HepG2 (cell line): ENCODE data around the gene COX14. TPM values are rescaled to one million over a fixed set of nuclear protein-coding genes. Genes with fewer than 3 reads are reported as not detected.

Experiments
- ATAC-seq: fragments of 200-7000 bp; cut with Tn5 transposase; 3 replicates; pipeline ENCODE4 v1.9.1; 2020; ENCODE audit warnings: mild to moderate bottlenecking, moderate library complexity
- BruUV-seq: library from RNA; stranded (reverse); fragments of 400-500 nt; replicated peaks from 2 replicates; lab custom pipeline; 2021; lab: Mats Ljungman, UMichigan
- CTCF ChIA-PET: fragments of 300-600 bp; formaldehyde crosslinking; extraction: SDS; loops from one replicate; lab custom pipeline; 2021; ENCODE audit warnings: low total read pairs, inconsistent platforms, low intra/inter-chr PET ratio; lab: Yijun Ruan, JAX
- POLR2A ChIA-PET: fragments of 350-600 bp; sonication (Branson Sonifier 250); formaldehyde crosslinking; loops from one replicate; lab custom pipeline; 2020; ENCODE audit warnings: antibody characterized with exemption, inconsistent platforms; lab: Yijun Ruan, JAX
- DNase-seq: peaks from one replicate; pipeline ENCODE4 v3.0.0-alpha.2; 2015; ENCODE audit warnings: low spot score
- FAIRE-seq: peaks from 3 replicates; lab custom pipeline; 2011; peaks lifted over from hg19 to GRCh38; lab: Jason Lieb, UNC
- H2AFZ ChIP-seq: one replicate; pipeline ENCODE4 v1.6.1; 2011; ENCODE audit warnings: low read length, inconsistent platforms
- H3K27ac ChIP-seq: fragments of 300-600 bp; 3 replicates; pipeline ENCODE4 v1.8.0; 2011; ENCODE audit warnings: mixed run types, mild to moderate bottlenecking, mixed read lengths, low read length, inconsistent platforms; ENCODE audit not compliant: insufficient read depth; ENCODE audit errors: extremely low read length
- H3K27me3 ChIP-seq, 2 experiments: fragments of 200-600 bp in 1 of 2; 2 replicates in 1 of 2; 3 replicates in 1 of 2; pipeline versions ENCODE4 v1.6.0 to v1.8.0; 2011; ENCODE audit warnings: low read length in 2 of 2, mild to moderate bottlenecking in 2 of 2, moderate library complexity in 2 of 2, inconsistent platforms in 1 of 2; ENCODE audit not compliant: insufficient read depth in 2 of 2, control insufficient read depth in 1 of 2
- H3K36me3 ChIP-seq, 2 experiments: fragments of 200-600 bp in 1 of 2; replicated peaks in 1 of 2; 2 replicates in 1 of 2; 3 replicates in 1 of 2; pipeline versions ENCODE4 v1.5.1 to v1.8.0; 2011; ENCODE audit warnings: low read length in 2 of 2, inconsistent platforms in 1 of 2; ENCODE audit not compliant: insufficient read depth in 2 of 2, control insufficient read depth in 1 of 2
- H3K4me1 ChIP-seq: 2 replicates; pipeline ENCODE4 v1.5.1; 2012; ENCODE audit warnings: low read length, inconsistent platforms; ENCODE audit not compliant: insufficient read depth
- H3K4me2 ChIP-seq: 2 replicates; pipeline ENCODE4 v1.6.0; 2011; ENCODE audit warnings: low read depth, low read length, inconsistent platforms
- H3K4me3 ChIP-seq, 3 experiments: fragments of 200-600 bp in 1 of 3; sonication (generic), shearing (Covaris generic) in 1 of 3; replicated peaks in 1 of 3; 2 replicates each; pipeline ENCODE4 v1.5.1; 2011 to 2016; ENCODE audit warnings: low read length in 3 of 3, inconsistent platforms in 2 of 3, low read depth in 2 of 3, mild to moderate bottlenecking in 2 of 3, control low read depth in 1 of 3, mixed read lengths in 1 of 3; ENCODE audit not compliant: insufficient read depth in 1 of 3
- H3K79me2 ChIP-seq: one replicate; pipeline ENCODE4 v1.6.1; 2011; ENCODE audit warnings: low read length, inconsistent platforms; ENCODE audit not compliant: insufficient read depth
- H3K9ac ChIP-seq: 2 replicates; pipeline ENCODE4 v1.6.0; 2011; ENCODE audit warnings: mild to moderate bottlenecking, low read depth, low read length, inconsistent platforms; ENCODE audit not compliant: insufficient read depth
- H3K9me3 ChIP-seq: 2 replicates; pipeline ENCODE4 v1.5.1; 2012; ENCODE audit warnings: mild to moderate bottlenecking, low read length
- H4K20me1 ChIP-seq: 2 replicates; pipeline ENCODE4 v1.6.0; 2011; ENCODE audit warnings: inconsistent platforms, mild to moderate bottlenecking, low read length, moderate library complexity; ENCODE audit not compliant: insufficient read depth
- HDAC2 ChIP-seq: sonication (generic); formaldehyde crosslinking; IDR thresholded peaks from 2 replicates; pipeline ENCODE4 v1.4.0; 2020; ENCODE audit warnings: missing genetic modification reagents
- NFKBIZ ChIP-seq: IDR thresholded peaks from 2 replicates; pipeline ENCODE4 v1.6.1; 2018; ENCODE audit warnings: missing genetic modification reagents, missing compliant biosample characterization
- PHF21A ChIP-seq: sonication (generic); formaldehyde crosslinking; IDR thresholded peaks from 2 replicates; pipeline ENCODE4 v1.5.0; 2020; ENCODE audit warnings: mild to moderate bottlenecking, missing genetic modification reagents
- TOPORS ChIP-seq: sonication (generic); formaldehyde crosslinking; IDR thresholded peaks from 2 replicates; pipeline ENCODE4 v1.8.0; 2023; ENCODE audit warnings: mild to moderate bottlenecking, missing genetic modification reagents
- ZNF562 ChIP-seq: sonication (generic); formaldehyde crosslinking; IDR thresholded peaks from 2 replicates; pipeline ENCODE4 v1.8.0; 2022; ENCODE audit warnings: missing genetic modification reagents, borderline replicate concordance
- WGBS: methylation state at CpG from one replicate; pipeline ENCODE4 v1.1.6; 2017; ENCODE audit warnings: low lambda C conversion rate; 5-methylcytosine and 5-hydroxymethylcytosine counted together
- in situ Hi-C: cut with HindIII; loops from 2 replicates; pipeline ENCODE4 v1.10.0; 2017; ENCODE audit warnings: low pct_unique_long_range_greater_than_20kb; ENCODE audit not compliant: extremely low pct_ligation_motif_present
- intact Hi-C: fragments of 100-400 bp; cut with micrococcal nuclease; formaldehyde crosslinking; loops from one replicate; pipeline ENCODE4 v1.10.0; 2022; ENCODE audit not compliant: unreplicated experiment
- polyA plus RNA-seq, 8 experiments: library from polyadenylated mRNA; depleted of rRNA in 3 of 8; stranded (reverse) in 7 of 8; unstranded in 1 of 8; fragments of >200 nt; fragmentation: Illumina TruSeq in 4 of 8; extraction: Trizol in 4 of 8; gene quantifications; 2 replicates each; pipeline versions ENCODE4 v1.2.1 to v1.2.3, GENCODE V29; 2011 to 2016; ENCODE audit warnings: low read depth in 4 of 8, missing spikeins in 1 of 8, mixed read lengths in 1 of 8; ENCODE audit not compliant: insufficient read depth in 1 of 8
- total RNA-seq, 5 experiments: library from RNA; depleted of rRNA; stranded (reverse); fragments of >200 nt; fragmentation: Illumina TruSeq; extraction: Trizol; gene quantifications; 2 replicates each; pipeline ENCODE4 v1.2.3, GENCODE V29; 2016; ENCODE audit warnings: low read depth in 1 of 5

The COX14 gene
- total and polyA plus RNA-seq, 2 of the 13 experiments (the other 11 are each of a cell fraction or from before 2014, with no cell fraction given) = 53.0 to 71.6 TPM

DNA sequence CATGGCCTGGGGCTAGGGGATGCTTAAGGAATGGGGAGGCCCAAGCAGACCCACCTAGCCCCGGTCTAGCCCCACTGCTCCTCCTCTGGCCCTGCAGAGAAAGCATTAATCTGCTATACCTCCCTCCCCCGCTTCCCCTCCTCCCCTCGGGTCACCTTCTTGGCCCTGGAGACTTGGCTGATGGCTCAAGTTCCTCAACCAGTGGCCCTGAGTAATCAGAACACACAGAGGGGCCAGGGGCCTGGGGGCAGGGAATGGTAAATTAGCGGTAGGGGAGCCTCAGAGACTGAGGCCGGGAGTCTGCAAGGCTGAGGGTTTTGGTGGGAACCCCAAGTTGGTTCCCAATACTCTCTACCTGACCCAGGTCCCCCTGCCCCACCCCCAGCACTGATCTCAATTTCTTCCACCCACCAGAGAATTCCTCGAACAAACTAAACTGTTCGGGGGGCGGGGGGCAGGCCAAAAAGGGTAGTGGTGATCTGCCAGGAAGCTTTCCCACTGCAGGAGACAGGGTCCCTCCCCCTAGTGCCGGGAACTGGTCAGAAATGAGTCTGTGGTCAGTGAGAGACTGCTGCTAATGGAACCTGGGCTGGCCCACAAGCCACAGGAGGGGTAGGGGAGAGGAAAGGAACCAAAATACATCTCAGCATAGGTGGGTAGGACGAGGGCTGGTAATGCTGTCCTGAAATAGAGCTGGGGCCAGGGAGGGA is 39.7 kb upstream of the COX14 start:
- DNase-seq (no peak), ATAC-seq (no peak), FAIRE-seq (no peak)
- peaks cover 42% of the 10 kb centered on the region for H3K4me1 ChIP-seq
- no TSS peak for BruUV-seq
- no peaks in the 10 kb centered on the region for H4K20me1 ChIP-seq
- intact Hi-C loops (no loop called here), in situ Hi-C loops (loop anchor here (5.0 kb wide), 1 partner anchor 105 kb away; no protein-coding TSS in a partner anchor)
- peaks cover 1 to 7% of the 10 kb centered on the region in 2 experiments; a peak in 3 of 5 replicates for H3K27me3 ChIP-seq
- H3K79me2 ChIP-seq = no peaks in the 10 kb centered on the region
- ChIA-PET CTCF (interaction anchor here (1.5 kb wide), 1 partner anchor 33 kb away, joined by 4 read pairs; no protein-coding TSS in a partner anchor), POLR2A (interaction anchor here (0.6 kb wide), 1 partner anchor 689 kb away, joined by 4 read pairs; no protein-coding TSS in a partner anchor)
- no peak overlapping the region for H2AFZ ChIP-seq
- H3K9me3 ChIP-seq = no peaks in the 10 kb centered on the region
- H3K4me3 ChIP-seq = no peak overlapping the region
- H3K4me2 ChIP-seq = no peak overlapping the region
- WGBS = 40% methylated on average over 9 of the region's 10 CpGs
- H3K27ac ChIP-seq = no peak overlapping the region
- H3K36me3 ChIP-seq = no peaks in the 10 kb centered on the region
- TF ChIP-seq PHF21A (CRISPR knock-in tag) (no peak), HDAC2 (CRISPR knock-in tag) (no peak), ZNF562 (CRISPR knock-in tag) (no peak)
- no peak overlapping the region for H3K9ac ChIP-seq

- 75% methylated on average over 2 of the region's 7 CpGs for WGBS
Measured at GRCh38 chr12:50073206-50073605, 38.8 kb upstream of the COX14 start.

More at GRCh38 chr12:50073206-50073605, 38.8 kb upstream of the COX14 start:
- Histone ChIP-seq H3K4me1 (peaks cover 42% of the 10 kb centered on the region), H3K79me2 (no peaks in the 10 kb centered on the region), H3K9me3 (no peaks in the 10 kb centered on the region), H3K27me3 (peaks cover 1 to 7% of the 10 kb centered on the region in 2 experiments; a peak in 3 of 5 replicates), H3K36me3 (no peaks in the 10 kb centered on the region), H3K4me2 (no peak overlapping the region), H3K9ac (no peak overlapping the region), H2AFZ (no peak overlapping the region), H4K20me1 (no peaks in the 10 kb centered on the region), H3K27ac (no peak overlapping the region), H3K4me3 (no peak overlapping the region)
- no TSS peak for BruUV-seq
- TF ChIP-seq TOPORS (no peak), NFKBIZ (CRISPR knock-in tag) (no peak)
- ChIA-PET POLR2A (no interaction called here), CTCF (no interaction called here)
- FAIRE-seq (no peak), ATAC-seq (no peak), DNase-seq (no peak)
- intact Hi-C loops = no loop called here
- in situ Hi-C loops = loop anchor here (5.0 kb wide), 1 partner anchor 104 kb away; no protein-coding TSS in a partner anchor
